Stimulated activated CD4-positive, alpha-beta T cell treated with anti-CD3 and anti-CD28 coated beads, Interleukin-1b, Interleukin-23, amount 100 ng/mL, for 24 hours (primary cell): ENCODE measurements around the gene CBLN1.
"Not testable (repeated sequence)": the region's sequence is repeated elsewhere in the genome, so short reads cannot be mapped to it uniquely, and the experiment has no call there.

Experiments used
- DNase-seq, 4 experiments: peaks; one replicate each; pipeline ENCODE4 v3.0.0-alpha.2; 2020; ENCODE audit warnings: low read depth in 4 of 4, low spot score in 1 of 4

Gene CBLN1

DNA sequence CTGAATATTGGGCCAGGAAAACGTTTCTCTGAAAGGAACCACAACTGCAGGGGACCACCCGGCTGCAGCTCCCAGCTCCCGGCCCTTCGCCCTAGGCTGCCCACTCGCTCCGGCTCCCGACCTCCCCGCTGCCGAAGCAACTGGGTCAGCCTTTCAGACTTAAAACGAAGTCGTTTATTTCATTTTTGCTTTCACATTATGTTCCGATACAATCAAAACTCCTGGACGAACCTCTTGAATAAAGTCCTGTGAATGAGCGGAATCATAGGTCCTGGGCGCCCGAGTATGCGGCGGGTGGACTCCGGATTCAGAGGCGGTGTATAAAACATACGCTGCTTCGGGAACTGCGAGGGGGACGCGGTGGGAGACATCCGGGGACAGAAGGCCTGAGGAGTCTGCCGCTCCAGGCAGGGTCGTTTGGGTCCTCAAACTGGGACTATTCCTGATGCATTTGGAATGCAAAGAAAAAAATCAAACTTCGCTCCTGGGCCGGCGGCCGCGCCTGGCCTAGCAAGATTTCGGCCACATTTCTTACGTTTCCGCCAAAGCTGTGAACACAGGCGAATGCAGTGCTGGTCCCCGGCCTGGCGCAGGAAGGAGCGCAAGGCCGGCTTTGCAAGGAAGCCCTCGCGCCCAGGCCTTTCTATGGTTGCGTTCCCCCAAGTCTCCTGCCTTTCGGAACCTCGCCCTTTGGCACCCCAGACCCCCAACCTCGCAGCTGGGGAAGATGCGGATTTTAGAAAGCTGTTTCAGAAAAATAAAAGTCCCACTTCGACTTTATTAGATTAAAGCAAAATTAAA is 3.7 kb downstream of the CBLN1 start:
- no peak for DNase-seq

DNA sequence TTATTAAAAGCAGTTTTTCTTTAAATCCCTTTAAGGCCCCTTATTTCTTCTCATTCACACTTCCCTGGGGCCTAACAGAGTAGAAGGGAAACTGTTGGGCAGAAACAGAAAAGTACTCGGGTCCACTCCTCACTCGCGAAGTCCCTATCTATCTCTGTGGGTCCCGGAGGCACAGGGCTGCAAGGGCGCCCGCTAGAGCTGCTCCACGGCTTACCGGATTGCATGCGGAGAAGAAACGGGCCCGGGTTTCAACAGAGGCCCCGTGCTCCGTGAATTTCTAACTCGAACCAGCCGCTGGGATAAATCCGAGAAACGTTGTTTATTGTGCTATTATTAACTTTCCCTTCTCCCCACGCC is 4.3 kb downstream of the CBLN1 start:
- DNase-seq = no peak

DNA sequence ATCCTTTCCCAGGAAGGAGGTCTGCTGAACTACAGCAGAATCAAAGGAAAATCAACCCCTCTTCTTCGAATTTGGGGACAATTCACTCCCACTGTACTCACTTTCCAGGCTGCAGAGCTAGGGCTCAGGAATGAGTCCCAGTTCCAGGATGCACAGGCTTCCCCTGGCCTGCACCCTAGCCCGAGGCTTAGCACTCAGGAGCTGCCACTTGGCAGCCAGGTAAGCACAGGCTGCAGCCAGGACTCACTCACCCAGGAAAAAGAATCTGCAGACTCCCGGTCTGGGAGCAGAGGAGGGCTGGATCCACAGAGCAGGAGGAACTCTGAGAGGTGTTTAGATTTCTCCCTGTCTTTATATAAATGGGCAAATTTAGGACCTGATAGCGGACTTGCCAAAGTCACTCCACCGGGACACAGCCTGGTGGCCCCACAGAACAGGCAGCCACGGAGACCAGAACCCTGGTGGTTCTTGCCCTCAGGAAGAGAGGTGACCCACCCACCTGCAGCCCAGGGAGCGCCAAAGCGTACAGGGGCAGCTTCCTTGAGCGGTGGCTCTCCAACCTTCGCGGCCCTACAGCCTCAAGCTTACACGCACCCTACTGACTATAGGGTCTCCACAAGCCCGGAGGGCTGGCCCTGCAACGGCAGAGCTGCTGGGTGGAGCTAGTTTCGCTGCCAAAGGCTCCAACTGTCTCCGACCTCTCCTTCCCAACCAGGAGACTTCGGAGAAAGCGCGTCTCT is 4.8 kb downstream of the CBLN1 start:
- no peak for DNase-seq

DNA sequence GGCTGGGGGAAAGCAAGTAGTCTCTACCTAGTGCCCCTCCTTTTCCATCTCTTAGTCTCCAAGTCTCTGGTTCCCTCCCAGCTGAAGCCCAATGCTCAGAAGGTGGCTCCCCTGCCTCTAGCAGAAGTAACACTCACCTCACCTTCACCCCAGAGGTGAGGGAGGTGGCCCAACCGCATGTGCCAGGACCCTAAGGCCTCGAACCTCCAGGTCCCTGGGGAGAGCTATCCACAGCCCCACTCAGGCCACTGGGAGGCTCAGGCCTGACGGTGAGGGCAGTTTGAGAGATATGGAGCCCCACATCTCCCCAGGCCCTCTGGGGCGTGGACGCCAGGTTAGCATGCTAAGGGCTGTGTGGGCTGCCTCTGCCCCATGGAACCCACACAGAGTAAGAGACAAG is 5.8 kb downstream of the CBLN1 start:
- no peak for DNase-seq

DNA sequence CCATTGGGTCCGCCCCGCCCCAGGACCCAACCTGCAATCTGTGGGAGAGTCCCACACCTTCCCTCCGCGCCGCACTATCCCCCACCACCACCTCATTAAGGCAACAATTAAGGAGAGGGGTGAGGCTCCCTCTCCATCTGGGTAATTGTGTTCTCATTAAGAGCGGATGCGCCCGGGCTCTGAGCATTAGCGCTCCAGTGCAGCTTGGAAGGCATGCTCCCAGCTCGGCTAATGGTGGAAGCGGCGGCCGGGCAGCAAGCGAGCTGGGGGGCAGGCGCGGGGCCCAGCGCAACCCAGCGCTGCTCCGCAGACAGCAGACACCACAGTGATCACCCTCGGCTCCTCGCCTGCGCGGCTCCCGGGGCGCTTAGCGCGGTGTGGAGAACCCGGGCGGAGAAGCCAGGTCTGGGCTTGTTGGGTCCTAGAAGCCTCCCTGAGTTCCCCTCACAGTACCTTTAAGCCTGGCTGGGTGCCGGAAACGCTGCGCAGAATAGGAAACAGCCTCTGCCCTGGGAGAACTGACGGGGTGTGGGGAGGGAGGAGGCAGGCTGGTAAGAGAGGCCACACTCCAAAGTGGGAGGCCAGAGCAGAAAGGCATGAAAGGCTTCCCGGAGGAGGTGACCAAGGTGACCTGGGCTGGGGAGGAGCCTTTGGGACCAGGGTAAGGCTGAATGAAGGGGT is 6.4 kb downstream of the CBLN1 start:
- no peak for DNase-seq

DNA sequence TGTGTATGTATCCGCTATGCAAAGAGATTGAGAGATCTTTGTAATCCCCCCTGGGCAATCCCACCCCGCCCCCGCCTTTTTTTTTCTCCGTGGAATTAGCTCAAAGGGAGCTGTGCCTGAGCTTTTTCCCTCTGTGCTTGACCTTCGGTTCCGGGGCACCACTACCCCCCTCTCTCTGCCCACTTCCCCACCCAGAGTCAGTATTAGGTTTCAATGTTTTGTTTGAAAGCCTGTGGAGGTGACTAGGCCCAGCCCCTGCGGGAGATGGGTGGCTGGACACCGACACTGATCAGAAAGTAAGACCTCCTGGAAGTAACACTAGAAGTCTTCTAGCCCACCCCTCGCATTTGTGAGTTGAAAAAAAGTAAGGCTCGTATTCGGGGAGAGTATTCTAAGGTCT is 7.0 kb downstream of the CBLN1 start:
- DNase-seq = no peak

DNA sequence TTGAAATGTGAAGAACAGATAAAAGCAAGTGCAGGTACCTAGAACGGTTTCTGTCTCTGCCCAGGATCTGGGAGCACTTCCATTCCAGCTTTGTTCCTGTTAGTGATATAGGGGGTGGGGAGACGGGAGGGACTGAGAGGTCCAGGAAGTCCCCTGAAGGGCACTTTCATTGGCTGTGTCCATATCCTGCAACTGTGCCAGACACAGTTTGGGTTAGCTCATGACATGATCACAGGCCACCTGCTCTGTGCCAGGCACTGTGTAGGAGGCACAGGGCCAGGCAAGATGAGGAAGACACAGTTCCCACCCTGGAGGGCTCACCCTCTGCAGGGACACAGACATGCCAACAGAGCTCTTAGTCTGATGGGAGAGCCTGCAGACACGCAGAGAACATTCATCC is 7.9 kb downstream of the CBLN1 start:
- DNase-seq = no peak

DNA sequence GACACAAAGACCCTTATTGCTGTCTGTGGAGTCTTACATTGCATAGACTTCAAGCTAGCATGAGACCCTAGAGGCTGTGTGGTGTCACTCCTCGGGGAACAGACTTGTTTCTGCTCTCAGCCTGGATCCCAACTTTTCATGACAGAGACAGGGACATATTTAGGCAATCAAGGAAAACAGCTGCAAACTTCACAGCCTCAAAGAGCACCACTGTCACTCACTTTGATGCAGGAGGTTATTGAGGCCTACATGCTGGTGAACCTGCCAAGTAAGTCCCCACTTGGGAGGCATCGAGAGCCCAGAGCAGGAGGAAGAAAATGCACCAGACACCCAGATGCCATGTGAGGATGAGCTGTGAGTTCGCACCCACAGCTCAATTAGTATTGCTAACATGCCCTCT is 10.3 kb downstream of the CBLN1 start:
- DNase-seq = no peak

DNA sequence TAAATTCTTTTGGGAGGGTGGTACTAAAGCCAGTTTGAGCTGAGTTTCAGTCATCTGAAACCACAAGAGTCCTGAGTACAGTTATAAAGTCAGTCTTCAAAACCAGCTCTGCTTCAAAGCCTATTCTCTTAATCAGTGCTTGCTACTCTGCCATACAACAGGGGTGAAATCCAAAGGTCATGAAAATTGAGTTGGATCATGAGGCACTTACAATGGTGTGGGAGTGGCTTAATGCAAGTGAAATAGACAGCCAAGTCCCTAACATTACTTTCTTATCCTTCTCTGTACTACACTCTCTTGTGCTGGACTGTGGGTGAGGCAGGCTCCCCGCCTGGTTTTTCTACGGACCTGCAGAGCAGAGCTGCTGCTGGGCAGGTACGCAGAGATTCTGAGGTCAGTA is 12.4 kb downstream of the CBLN1 start:
- no peak for DNase-seq

DNA sequence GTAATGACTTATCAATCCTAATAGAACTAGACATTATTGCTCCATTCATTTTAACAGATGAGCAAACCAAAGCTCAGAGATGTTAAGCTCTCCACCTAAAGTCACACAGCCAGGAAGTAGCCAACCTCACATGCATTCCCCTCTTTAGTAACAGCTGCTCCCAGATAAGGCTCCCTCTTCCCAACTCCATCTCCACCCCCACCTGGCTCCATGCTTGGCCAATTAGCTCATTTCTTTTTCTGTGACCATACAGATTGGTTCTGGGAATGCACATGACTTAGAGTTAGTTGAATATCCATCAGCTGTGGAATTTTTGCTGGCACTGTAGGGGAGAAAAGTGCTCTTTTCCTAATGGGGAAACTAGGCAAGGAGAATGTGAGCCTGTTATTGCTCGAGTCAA is 13.0 kb downstream of the CBLN1 start:
- DNase-seq = no peak

DNA sequence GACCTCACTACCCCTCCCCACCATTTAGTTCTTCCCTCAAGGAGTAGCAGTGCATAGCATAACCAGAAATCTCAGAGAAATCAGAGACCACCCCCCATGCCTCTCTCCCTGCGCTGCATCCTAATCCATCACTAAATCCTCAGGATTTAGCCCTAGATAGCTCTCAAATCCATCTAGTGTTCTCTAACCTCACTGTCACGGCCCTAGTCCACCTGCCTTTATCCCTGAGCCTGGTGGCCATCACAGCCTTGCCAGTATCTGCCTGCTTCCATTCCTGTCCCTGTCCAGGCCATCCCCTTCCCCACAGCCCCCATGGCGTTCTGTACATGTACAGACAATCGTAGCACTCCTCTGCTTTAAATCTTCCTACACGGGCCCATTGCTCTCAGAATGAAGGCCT is 19.1 kb downstream of the CBLN1 start:
- no peak for DNase-seq

DNA sequence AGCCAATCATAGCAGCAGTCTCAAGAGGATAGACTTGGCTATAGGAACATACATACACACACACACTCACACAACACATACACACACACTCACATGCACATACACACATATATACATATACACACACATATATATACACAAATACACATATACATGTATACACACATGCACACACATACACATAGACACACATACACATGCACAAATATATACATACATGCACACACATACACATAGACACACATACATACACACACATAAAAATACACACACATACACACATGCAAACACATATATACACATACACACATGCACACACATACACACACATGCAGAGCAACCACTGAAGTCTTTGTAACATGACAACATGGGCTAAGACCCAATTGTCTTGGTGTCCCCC is 19.7 kb downstream of the CBLN1 start:
- DNase-seq = no peak

DNA sequence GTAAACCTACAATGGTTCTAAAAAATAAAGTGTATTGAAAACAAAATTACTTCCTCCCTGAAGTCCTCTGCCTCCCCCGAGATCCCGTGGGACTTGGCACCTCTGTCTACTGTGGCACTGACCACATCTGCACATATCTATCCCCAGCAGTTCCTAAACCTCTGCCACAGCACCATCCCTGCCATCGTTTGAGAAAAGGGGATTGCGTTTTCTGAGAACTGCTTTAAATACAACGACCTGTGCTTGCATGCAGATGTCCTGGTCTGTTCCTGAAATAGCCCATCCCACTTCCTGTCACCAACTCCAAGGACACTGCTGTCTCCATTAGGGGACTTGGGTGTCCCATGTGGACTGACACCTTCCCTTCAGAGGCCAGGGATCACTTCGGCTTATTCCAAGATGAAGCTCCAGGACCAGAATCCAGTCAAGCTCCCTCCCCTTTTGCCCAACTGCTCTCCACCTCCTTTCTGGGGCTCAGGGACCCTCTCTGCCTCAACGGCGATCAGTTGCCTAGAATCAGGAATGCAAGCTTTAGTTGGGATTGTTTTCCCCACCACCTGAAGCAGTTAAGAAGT is 20.6 kb downstream of the CBLN1 start:
- DNase-seq = no peak

DNA sequence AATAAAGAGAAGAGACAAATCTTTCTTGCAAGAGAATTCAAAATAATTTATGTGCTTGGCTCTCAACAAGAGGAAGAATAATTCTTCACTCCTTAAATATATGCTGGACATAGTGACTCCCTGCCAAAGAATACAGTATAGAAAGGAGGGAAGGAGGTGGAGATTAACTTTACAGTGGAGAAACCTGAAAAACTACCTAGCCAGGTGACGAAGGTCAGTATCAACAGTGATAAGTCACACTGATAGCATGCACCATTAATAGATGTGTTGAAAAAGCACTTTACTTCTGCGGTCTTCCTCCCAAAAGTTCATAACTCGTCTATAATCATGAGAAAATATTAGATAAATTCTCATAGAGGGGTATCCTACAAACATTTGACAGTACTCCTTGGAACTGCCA is 21.4 kb downstream of the CBLN1 start:
- no peak for DNase-seq

DNA sequence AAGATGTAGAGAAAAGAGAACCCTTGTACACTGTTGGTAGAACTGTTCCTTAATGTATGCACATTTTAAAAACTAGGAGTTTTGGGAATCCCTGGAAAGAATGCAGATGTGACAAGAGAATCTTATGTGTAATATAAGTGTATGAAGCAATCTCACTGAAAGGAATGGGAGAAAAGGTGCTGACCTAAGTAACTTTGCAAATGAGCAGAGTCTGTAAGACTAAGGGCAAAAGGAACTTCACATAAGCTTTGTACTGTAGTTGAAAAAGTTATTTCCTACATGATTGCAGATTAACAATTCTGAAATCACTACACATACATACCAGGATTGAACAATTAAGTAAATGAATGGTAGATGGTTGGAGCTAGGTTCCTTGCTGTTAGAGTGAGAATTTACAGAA is 22.3 kb downstream of the CBLN1 start:
- no peak for DNase-seq

DNA sequence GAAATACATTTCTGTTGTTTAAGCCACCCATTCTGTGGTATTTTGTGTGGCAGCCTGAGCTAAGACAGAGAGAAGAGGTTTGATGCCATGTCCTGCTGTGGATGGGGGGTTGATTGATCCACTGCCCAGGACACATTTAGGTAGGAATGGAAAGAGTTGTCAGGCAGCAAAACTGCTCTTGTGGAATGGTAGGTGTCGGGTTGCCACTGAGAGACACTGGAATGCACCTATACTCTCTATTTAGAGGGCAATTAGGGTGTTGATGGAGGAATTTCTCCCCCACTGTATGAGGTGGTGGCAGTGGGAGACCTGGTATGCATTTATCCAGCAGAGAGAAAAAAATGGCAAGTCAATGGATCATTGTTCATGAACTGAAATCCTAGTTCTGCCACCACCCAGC is 30.9 kb downstream of the CBLN1 start:
- no peak for DNase-seq

DNA sequence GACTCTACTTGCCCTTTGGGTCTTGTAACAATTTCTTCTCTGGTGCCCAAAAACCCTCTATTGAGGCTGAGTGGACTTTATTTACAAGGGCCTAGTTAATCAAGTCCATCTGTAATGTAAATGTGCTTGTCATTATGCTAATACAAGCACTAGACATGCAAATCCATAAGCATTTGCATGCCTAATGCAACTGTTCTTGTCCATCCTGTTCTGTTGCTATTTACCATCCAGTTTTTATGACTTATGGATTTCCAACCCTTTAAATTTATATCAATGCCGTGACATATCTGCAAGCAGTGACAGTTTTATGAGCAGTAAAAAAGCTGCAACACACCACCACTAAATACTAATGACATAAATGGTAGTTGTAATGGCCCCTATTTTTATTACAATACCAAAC is 33.4 kb downstream of the CBLN1 start:
- DNase-seq = no peak

DNA sequence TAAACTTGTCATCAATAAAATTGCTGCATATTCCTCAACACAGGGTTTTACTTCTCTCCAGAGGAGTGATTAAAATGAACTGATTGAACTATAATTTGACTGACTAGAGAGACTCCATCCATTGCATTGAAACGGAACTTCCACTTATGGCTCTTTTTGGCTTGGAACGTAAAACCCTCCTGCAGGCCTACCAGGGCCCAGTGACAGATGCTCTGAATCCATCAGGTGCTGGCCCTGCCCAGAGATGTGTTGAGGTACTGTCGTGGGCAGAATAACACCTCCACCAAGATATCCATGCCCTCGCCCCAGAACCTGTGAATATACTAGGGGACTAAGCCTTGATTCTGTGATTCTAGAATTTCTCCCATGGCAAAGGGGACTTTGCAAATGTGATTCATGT is 45.4 kb downstream of the CBLN1 start:
- DNase-seq = no peak

DNA sequence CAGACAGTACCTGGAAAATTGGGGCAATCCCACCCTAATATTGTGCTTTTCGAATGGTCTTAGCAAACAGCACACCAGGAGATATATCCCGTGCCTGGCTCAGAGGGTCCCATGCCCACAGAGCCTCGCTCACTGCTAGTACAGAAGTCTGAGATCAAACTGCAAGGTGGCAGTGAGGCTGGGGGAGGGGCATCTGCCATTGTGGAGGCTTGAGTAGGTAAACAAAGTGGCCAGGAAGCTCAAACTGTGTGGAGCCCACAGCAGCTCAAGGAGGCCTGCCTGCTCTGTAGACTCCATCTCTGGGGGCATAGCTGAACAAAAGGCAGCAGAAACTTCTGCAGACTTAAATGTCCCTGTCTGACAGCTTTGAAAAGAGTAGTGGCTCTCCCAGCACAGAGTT is 53.3 kb downstream of the CBLN1 start:
- not testable (repeated sequence) for DNase-seq
